ENCODE measurements around the gene CAPS.
"Not testable (repeated sequence)": the region's sequence is repeated elsewhere in the genome, so short reads cannot be mapped to it uniquely, and the experiment has no call there.

- TF ChIP-seq, protein P1, sequence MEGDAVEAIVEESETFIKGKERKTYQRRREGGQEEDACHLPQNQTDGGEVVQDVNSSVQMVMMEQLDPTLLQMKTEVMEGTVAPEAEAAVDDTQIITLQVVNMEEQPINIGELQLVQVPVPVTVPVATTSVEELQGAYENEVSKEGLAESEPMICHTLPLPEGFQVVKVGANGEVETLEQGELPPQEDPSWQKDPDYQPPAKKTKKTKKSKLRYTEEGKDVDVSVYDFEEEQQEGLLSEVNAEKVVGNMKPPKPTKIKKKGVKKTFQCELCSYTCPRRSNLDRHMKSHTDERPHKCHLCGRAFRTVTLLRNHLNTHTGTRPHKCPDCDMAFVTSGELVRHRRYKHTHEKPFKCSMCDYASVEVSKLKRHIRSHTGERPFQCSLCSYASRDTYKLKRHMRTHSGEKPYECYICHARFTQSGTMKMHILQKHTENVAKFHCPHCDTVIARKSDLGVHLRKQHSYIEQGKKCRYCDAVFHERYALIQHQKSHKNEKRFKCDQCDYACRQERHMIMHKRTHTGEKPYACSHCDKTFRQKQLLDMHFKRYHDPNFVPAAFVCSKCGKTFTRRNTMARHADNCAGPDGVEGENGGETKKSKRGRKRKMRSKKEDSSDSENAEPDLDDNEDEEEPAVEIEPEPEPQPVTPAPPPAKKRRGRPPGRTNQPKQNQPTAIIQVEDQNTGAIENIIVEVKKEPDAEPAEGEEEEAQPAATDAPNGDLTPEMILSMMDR (IDR thresholded peaks at IDR 0.05; ENCODE audit: poor library complexity), result not testable (repeated sequence)
- TF ChIP-seq EZH2 (IDR thresholded peaks at IDR 0.05; ENCODE audit: borderline replicate concordance), result not testable (repeated sequence)
Measured at GRCh38 chr19:5961641-5961968, 47.6 kb downstream of the CAPS start.

Data from hepatocyte (in vitro differentiated cells).